Measurements from ENCODE around the gene UMAD1.

The UMAD1 gene

GRCh38 chr7:7907306-7907705 is 266.8 kb downstream of the UMAD1 start:
- no peak for DNase-seq

DNA sequence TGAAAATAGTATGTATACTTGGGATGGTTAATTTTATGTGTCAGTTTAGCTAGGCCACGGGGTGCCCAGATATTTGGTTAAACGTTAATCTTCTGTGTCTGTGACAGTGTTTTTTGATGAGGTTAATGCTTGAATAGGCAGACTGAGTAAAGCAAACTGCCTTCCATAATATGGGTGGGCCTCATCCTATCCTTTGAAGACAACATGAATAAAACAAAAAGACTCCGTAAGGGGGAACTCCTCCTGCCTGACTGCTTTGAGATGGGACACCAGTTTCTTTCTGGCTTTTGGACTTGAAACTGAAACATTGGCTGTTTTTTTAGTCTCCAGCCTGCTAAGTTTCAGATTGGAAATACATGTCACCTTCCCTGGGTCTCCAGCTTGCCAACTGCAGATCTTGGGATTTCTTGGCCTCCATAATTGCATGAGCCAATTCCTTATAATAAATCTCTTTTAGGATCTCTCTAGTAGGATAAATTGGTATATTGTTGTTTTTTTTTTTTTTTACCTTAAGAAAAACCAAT is 268.1 kb downstream of the UMAD1 start:
- DNase-seq, result no peak

DNA sequence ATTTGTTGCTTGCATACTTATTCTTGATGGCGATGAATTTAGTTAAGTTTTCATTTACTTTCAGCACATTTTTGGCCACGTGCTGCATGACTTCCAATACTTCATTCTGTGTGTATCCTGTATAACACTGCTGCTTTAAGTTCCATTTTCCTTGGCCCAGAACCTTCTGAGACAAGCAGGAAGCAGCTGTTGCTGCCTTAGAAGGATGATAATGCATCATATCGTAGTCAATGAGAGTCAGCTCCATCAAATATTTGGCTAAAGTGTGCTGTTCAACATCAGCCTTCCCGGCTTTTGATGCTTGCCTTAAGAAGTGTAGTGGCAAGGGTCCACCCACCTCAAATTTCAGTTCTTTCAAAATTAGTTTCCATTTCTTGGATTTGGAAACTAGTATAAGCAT is 268.8 kb downstream of the UMAD1 start:
- DNase-seq, result no peak

DNA sequence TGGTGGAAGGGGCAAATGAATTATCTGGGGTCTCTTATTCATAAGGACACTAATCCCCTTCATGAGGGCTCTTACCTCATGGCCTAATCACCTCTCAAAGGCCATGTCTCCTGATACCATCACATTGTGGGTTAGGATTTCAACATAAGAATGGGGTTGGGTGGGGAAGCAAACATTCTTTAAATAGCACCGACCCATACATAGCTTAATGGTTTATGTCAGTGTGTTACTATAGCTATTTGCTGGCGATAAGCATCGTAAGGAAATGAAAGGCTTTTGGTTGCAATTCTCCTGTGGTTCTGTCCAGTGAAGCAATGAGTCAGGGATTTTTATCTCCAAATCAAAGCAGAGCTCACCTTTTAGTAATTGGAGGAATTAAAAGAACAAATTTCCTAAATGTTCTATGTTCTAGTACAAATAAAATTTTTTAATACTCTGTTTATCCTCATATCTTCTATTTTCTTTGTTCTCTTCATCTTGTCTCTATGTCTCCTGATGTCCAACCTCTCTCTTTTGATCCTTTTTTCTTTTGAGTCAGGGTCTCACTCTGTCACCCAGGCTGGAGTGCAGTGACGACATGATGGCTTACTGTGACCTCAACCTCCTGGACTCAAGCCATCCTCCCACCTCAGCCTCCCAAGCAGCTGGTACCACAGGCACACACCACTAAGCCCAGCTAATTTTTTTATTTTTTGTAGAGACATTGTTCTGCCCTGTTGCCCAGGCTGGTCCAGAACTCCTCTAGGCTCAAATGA is 271.0 kb downstream of the UMAD1 start:
- DNase-seq, result no peak

- no peak for DNase-seq
These were observed 272.4 kb downstream of the UMAD1 start for GRCh38 chr7:7912937-7913336.

DNA sequence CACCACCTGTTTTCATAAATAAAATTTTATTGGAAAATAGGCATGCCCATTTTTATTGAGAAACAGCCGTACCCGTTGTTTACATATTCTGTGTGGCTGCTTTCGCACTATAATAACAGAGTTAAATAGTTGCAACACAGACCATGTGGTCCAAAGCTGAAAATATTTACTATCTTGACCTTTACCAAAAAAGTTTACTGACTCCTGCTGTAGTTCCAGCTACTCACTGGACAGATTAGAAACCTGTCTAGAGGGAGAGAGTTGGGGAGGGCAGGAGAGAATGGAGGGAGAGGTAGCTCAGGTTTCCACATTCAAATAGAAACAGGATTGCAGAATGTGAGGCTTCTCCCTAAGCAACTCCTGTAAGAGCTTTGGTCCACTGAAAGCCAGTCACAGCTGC is 273.0 kb downstream of the UMAD1 start:
- no peak for DNase-seq

GRCh38 chr7:7914547-7914946 is 274.0 kb downstream of the UMAD1 start:
- no peak for DNase-seq

DNA sequence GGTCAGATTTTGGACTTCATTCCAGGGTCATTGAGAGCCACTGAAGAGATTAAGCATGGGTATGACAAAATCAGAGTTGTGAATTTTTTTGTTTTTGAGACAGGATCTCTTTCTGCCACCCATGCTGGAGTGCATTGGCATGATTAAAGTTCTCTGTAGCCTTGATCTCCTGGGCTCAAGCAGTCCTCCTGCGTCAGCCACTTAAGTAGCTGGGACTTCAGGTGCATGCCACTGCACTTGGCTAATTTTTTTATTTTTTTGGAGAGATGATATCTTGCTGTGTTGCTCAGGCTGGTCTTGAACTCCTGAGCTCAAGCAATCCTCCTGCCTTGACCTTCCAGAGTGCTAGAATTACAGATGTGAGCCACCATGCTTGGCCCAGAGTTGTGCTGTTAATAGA is 275.5 kb downstream of the UMAD1 start:
- no peak for DNase-seq

GRCh38 chr7:7917593-7917992 is 277.0 kb downstream of the UMAD1 start:
- no peak for DNase-seq

- DNase-seq, result no peak
These were observed 278.3 kb downstream of the UMAD1 start for GRCh38 chr7:7918736-7919448.

GRCh38 chr7:7919449-7919945 is 278.9 kb downstream of the UMAD1 start:
- no peak for DNase-seq

GRCh38 chr7:7920056-7920455 is 279.5 kb downstream of the UMAD1 start:
- no peak for DNase-seq

GRCh38 chr7:7920481-7920880 is 279.9 kb downstream of the UMAD1 start:
- no peak for DNase-seq

DNA sequence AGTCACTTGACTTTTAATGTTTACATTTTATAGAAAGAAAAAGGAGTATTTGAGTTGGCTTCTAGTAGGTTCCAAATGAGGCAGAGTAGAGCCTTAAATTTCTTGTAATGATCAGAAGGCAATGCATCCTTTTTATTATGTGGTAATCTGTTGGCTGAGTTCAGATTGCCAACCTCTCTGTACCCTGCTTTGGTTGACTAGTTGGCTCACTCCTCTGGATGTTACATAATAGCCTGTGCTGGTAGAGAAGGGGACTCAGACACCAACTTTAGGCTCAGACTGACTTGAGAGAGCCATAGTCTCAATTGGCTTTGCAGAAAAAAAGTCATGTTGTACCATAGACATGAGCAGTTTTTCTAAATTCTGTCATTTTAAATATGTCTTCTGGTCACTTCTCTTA is 281.3 kb downstream of the UMAD1 start:
- no peak for DNase-seq

GRCh38 chr7:7922684-7923385 is 282.3 kb downstream of the UMAD1 start:
- no peak for DNase-seq

GRCh38 chr7:7923818-7924217 is 283.3 kb downstream of the UMAD1 start:
- no peak for DNase-seq

- no peak for DNase-seq
These were observed 283.8 kb downstream of the UMAD1 start for GRCh38 chr7:7924303-7924702.

Measured in stimulated activated CD4-positive, alpha-beta T cell treated with anti-CD3 and anti-CD28 coated beads, Interleukin-1b, Interleukin-23, amount 100 ng/mL, for 48 hours (primary cell).